Uterus (tissue), 2 donors: Measurements from ENCODE around the gene WDR5.

Experiments used
- CTCF ChIP-seq, 4 experiments: fragments of 200-600 bp in 2 of 4; fragments of 450-650 bp in 2 of 4; sonication (generic) in 2 of 4; IDR thresholded peaks; one replicate each; pipeline ENCODE4 v1.5.1; 2016 to 2019; ENCODE audit warnings: antibody characterized with exemption in 4 of 4, mild to moderate bottlenecking in 2 of 4, moderate library complexity in 1 of 4
- POLR2A ChIP-seq, 2 donors: fragments of 450-650 bp; IDR thresholded peaks; one replicate each; pipeline ENCODE4 v1.6.1; 2016; ENCODE audit warnings: antibody characterized with exemption in 2 of 2, mild to moderate bottlenecking in 1 of 2, moderate library complexity in 1 of 2

GRCh38 chr9:134198791-134199190, 62.9 kb downstream of the WDR5 start:
- TF ChIP-seq CTCF (IDR thresholded peaks at IDR 0.05) (no peak), POLR2A (IDR thresholded peaks at IDR 0.05) (no peak)
